CD4-positive, alpha-beta T cell treated with Interferon alpha-2 for 1 hour (primary cell): ENCODE results near the gene KRTAP10-7.
"Not testable (repeated sequence)": the region's sequence is repeated elsewhere in the genome, so short reads cannot be mapped to it uniquely, and the experiment has no call there.

Experiments
- DNase-seq, 2 donors: peaks; one replicate each; pipeline ENCODE4 v3.0.0-alpha.2; 2020 to 2022

KRTAP10-7 gene

GRCh38 chr21:44612669-44613229 is 12.4 kb downstream of the KRTAP10-7 start:
- DNase-seq: no peak

GRCh38 chr21:44613386-44614155 is 13.2 kb downstream of the KRTAP10-7 start:
- no peak for DNase-seq

GRCh38 chr21:44614161-44614631 is 13.8 kb downstream of the KRTAP10-7 start:
- DNase-seq: no peak

GRCh38 chr21:44614961-44615391 is 14.6 kb downstream of the KRTAP10-7 start:
- no peak for DNase-seq

GRCh38 chr21:44615466-44615865 is 15.1 kb downstream of the KRTAP10-7 start:
- DNase-seq: no peak

- DNase-seq: no peak
Observed at GRCh38 chr21:44615911-44616590, 15.7 kb downstream of the KRTAP10-7 start.

GRCh38 chr21:44616591-44616926 is 16.2 kb downstream of the KRTAP10-7 start:
- DNase-seq: no peak

- no peak for DNase-seq
Observed at GRCh38 chr21:44617071-44617501, 16.7 kb downstream of the KRTAP10-7 start.

- peak in 1 of 2 donors; percentile 9 for DNase-seq
Observed at GRCh38 chr21:44618504-44618903, 18.1 kb downstream of the KRTAP10-7 start.

- peak; percentile 59 to 75 for DNase-seq
Observed at GRCh38 chr21:44618909-44619308, 18.5 kb downstream of the KRTAP10-7 start.

GRCh38 chr21:44619886-44620285 is 19.5 kb downstream of the KRTAP10-7 start:
- DNase-seq: no peak

GRCh38 chr21:44623575-44623974 is 23.2 kb downstream of the KRTAP10-7 start:
- no peak for DNase-seq

- DNase-seq: no peak
Observed at GRCh38 chr21:44625756-44626155, 25.4 kb downstream of the KRTAP10-7 start.

GRCh38 chr21:44626262-44626661 is 25.9 kb downstream of the KRTAP10-7 start:
- DNase-seq: peak; percentile 18 to 42

- DNase-seq: no peak
Observed at GRCh38 chr21:44626673-44627143, 26.3 kb downstream of the KRTAP10-7 start, which contains the start of gene KRTAP10-9. Gene KRTAP10-9, plus strand, starts transcription at chr21:44627093. Its CDS starts 79 bp downstream, at chr21:44627172.

- DNase-seq: not testable (repeated sequence)
Observed at GRCh38 chr21:44627181-44627822, 26.9 kb downstream of the KRTAP10-7 start.

- not testable (repeated sequence) for DNase-seq
Observed at GRCh38 chr21:44627831-44628233, 27.4 kb downstream of the KRTAP10-7 start.

GRCh38 chr21:44628707-44629391 is 28.5 kb downstream of the KRTAP10-7 start:
- DNase-seq: no peak

- peak in 1 of 2 donors; percentile 17 for DNase-seq
Observed at GRCh38 chr21:44630440-44630839, 30.0 kb downstream of the KRTAP10-7 start.

- no peak for DNase-seq
Observed at GRCh38 chr21:44632067-44632466, 31.7 kb downstream of the KRTAP10-7 start.

- no peak for DNase-seq
Observed at GRCh38 chr21:44636209-44637017, 36.0 kb downstream of the KRTAP10-7 start.
